ENCODE data around the gene ISCA2.

ISCA2 gene

GRCh38 chr14:74483321-74483720, 10.2 kb upstream of the ISCA2 start:
- DNase-seq = no peak

- no peak for DNase-seq
Measured at GRCh38 chr14:74486164-74486563, 7.4 kb upstream of the ISCA2 start.

DNA sequence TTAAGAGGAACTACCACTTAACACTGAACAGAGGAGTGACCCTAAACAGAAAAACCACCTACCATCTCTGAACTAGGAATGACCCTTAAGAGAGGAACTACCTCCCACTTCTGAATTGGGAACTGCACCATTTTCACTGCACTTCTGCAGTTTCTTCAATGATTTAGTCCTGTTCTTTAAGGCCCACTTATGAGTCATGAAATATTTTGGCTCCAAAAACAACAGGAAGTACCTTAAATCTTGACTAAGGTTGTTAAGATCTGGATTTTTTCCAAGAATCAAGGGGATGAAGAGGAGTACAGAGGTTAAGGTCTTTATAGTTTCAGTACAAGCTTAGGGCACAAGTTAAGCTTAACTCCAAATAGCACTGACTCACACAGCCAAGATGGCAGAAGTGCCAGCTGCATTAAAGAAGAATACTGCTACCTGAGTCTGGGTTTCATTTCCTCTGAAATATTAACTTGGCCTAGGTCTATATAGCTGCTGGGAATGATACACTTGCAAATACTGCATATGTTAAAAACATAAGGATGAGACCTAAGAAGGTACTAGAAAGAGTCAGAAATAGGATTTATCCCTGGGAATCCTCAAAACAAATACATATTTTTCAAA, 4.7 kb upstream of the ISCA2 start:
- DNase-seq = no peak

- DNase-seq = no peak
Measured at GRCh38 chr14:74490486-74490885, 3.1 kb upstream of the ISCA2 start.

GRCh38 chr14:74491956-74492775, 1.4 kb upstream of the ISCA2 start:
- no peak for DNase-seq

DNA sequence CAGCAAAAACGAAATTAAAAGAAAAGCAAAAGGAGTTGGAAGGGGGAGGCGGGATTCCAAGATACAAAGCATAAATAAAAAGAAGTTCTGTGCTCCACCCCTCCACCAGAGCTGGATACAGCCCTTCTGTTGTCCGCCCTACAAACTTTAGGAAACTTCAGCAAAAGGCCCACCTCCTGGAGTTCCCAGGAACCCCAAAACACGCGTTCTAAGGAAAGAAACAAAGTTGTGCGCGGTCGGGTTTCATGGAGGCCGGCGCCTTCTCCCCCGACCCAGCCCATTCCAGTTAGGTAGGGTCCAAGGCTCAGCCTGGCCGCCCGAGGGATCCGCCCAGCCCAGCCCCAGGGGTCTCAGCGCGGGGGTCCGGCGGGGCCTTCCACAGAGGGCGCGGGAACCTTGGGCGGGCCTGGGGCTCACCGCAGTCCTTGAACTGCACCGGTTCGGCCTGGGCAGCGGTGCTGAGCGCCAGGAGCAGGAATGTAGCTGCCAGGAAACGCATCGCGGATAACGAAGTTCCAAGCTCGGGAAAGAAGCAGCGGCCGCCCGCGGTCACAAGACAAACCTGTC, 706 bp upstream of the ISCA2 start, which contains the start of gene NPC2:
Gene NPC2, minus strand, starts transcription at position 530 of the 567 bp plus-strand sequence. Its CDS starts 31 bp downstream, at position 499.
- no peak for DNase-seq

DNA sequence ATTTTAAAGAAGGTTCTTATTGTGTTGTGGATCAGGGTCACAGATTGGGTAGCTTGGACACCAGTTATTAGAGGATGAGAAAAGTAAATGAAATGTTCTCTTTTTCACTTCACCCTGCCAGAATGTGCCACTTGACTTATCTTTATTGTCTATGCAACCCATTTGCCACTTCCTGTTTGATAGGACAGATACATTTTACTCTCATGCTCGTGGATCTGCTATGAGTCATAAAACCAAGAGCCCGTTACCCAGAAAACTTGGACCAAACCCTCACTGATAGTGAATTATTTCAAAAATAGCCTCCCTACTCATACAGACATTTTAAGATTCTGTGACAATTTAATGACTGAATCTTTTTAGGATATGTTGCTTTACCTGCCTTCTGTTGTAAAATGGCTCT, 1.8 kb downstream of the ISCA2 start:
- peak; percentile 9 for DNase-seq

DNA sequence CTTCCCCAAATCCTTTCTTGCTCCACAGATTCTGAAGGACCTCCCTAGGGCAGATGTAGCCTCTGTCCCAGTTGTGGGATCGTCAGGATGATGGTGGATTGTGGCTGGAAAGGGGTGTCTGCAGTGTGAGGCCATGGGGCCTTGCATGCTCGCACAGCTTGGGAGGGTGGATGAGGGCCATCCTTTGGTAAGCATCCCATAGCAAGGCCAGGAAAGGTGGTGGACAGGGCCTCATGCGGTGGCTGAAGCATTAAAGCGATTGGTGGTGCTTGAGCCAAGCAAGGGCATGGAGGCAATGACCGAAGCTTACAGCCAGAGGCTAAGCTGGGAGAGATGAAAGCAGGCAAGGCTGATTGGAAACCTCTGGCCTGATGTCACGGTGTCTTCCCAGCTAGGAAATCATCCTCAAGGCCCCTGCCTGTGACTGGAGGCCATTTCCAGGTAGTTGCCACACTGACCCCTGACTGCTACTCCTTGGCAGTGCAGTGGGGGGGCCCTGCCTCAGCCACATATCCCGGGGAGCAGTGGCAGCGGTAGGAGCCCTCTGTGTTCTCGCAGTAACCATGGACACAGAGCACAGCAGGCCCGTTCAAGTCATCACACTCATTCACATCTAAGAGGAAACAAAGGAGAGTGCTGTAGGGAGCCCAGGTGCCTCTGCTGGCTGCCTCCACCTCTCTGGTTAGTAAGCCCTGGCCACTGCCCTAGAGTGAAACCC, 7.0 kb downstream of the ISCA2 start:
- no peak for DNase-seq

DNA sequence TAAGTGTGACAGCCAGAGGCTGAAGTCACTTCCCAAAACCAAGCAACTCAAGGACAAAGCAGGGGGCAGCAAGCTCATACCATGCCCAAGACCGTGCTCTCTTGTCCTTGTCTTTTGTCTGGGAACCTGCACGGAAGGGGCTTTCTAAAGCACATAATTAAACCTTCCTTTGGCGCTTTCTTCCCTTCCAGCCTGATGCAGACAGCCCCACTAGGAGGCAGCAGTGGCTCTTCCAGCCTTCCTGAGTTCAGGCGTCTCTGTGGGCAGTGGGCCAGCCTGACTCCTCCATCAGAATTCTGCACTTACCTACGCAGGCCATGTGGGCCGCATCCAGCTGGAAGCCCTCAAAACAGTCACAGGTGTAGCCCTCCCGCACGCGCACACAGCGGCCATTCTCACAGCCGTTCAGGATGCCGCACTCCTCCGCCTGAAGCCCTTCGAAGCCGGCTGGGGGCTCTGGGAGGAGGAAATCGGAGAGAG, 7.6 kb downstream of the ISCA2 start:
- no peak for DNase-seq

DNA sequence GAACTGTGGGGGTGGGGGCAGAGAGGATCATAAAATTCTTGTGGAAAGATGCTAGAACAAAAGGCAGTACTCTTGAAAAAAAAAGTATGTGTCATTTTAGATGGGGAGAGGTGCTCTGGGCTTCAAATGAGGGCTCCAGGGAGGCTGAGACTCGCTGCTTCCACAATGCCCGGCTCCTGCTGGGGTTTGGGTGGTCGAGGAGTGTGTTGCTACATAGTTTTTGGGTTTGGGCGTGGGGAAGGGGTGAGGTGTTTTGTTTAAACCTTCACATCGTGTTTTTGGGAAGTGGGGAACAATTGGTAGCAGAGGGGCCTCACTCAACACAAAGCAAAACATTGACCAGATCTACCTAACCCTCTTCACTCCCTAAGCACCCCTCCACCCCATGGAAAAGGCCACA, 8.1 kb downstream of the ISCA2 start:
- no peak for DNase-seq

DNA sequence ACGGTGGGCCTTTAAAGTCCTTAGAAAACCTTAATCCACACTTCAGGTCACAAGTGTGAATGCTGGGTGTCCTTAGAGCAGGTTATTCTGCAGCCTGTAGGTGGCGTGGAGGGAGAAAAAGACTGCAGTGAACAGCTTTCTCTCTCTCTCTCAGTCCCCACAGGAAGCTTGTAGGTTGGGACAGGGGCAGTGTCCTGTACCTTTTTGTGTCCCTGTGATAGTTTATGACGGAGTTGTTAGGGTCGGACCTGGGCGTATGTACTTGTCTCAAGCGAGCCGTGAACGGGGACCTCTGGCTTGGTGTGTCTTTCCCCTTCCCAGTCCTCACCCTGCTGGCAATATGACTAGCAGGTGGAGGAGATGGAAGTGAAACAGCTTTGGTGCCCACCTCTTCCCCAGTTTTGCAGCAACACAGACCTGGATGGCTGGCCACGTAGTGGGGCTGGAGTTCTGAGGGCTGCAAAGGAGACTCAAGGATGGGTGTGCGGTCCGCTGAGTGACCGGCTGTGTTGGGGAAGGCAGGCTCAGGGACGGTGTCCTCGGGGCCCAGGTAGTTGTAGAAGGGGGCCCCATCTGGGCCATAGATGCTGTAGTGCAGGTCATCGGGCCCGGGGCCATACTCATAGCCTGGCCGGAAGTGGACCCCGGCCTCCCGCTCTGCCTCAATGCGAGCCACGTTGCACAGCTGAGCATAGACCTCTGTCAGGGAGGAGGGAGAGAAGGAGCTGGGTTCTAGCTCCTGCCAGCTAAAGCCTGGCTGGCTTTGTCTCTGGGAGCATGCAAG, 8.9 kb downstream of the ISCA2 start:
- DNase-seq = peak; percentile 8

DNA sequence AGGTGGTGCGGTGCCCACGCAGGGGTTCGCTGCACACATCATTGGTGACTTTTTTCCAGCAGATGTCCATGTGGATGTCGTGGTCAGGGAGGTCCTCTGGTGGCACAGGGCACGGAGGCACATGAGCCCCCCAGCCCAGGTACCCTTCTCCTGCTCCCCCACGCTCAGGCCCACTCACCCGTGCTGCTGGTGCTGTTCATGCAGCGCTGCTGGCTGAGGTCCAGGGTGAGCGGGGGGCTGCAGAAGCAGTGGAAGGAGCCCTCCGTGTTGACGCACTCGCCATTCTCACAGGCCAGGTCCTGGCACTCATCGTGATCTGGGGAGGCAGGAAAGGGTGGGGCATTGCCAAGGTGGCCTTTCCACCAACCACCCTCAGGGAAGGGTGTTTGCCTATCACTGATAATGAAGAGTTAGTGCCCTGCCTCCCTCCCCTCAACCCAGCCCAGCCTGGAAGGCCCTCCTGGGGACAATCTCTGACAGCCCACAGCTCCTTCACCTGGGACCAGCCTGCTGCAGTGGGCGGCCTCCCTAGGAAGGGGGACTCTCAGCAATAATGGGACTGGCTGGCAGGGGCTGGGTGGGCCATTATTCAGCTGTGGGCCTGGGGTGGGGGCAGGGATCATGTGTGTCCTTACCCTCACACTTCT, 9.8 kb downstream of the ISCA2 start:
- no peak for DNase-seq

- DNase-seq = no peak
Measured at GRCh38 chr14:74503938-74504335, 10.4 kb downstream of the ISCA2 start.

GRCh38 chr14:74504412-74504811, 10.8 kb downstream of the ISCA2 start:
- DNase-seq = no peak

DNA sequence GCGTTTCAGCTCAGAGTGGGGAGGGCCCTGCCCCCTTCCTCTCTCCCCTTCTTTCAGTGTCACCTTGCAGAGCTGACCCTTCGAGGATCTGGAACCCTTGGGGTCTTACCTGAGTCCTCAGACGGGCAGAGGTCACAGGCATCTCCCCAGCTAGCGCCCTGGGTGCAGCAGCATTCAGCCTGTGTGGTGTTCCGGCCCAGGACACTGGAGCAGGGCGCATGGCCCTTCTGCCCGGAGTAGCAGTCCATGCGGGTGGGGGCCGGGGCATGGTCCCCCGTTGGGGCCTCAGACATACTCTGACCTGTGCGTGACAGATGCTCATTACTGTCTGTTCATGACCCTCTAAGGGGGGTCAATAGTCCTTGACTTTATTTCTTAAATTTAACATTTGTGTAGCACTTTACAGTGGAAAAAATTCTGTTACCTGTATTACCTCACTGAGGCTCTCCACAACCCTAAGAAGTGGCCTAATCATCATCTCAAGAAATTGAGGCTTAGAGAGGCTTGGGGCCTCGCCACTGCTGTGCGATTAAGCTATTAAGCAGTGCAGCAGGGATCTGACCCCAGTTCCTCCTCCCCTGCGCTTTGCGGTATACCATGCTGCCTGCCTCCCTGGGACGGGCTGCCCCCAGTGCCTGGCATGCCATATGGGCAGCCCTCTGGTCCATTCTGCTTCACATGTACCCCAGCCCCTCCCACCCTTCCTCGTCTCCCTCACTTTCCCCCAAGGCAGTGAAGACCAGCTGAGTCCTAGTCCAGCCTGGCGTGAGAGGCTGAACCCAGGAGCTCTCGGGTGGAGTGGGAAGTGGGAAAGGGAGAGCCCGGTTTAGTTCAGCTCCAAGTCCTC, 11.5 kb downstream of the ISCA2 start:
- DNase-seq = no peak

GRCh38 chr14:74505831-74506230, 12.3 kb downstream of the ISCA2 start:
- no peak for DNase-seq

- DNase-seq = no peak
Measured at GRCh38 chr14:74506411-74506851, 12.9 kb downstream of the ISCA2 start.

- DNase-seq = no peak
Measured at GRCh38 chr14:74507085-74507484, 13.5 kb downstream of the ISCA2 start.

GRCh38 chr14:74507840-74508239, 14.3 kb downstream of the ISCA2 start:
- no peak for DNase-seq

DNA sequence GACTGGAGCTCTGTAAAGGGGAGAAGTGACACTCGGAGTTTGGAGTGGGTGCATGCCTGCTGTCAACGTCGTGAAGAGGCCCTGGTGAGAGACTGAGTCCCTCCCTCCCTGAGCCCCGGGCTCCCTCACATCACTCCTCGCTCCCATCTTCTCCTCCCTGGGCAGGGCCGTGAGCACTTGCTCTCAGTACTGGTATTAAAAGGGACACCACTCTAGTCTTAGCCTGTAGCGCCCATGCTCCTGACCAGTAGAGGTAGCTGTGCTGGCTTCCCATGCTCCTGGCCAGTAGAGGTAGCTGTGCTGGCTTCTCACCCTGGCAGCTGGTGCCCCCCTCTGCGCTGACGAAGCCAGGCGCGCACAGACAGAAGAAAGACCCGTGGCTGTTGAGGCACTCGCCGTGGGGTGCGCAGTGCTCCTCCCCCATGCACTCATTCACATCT, 14.7 kb downstream of the ISCA2 start:
- no peak for DNase-seq
